Activated T-cell treated with anti-CD3 and anti-CD28 coated beads for 1 hour (primary cell): ENCODE results near the gene NSG1.
"Not testable (repeated sequence)": the region's sequence is repeated elsewhere in the genome, so short reads cannot be mapped to it uniquely, and the experiment has no call there.

ENCODE experiments used
- DNase-seq: peaks from one replicate; pipeline ENCODE4 v3.0.0-alpha.2; 2020; ENCODE audit warnings: low read depth

Gene NSG1

GRCh38 chr4:4416981-4417380 is 30.1 kb downstream of the NSG1 start:
- no peak for DNase-seq

DNA sequence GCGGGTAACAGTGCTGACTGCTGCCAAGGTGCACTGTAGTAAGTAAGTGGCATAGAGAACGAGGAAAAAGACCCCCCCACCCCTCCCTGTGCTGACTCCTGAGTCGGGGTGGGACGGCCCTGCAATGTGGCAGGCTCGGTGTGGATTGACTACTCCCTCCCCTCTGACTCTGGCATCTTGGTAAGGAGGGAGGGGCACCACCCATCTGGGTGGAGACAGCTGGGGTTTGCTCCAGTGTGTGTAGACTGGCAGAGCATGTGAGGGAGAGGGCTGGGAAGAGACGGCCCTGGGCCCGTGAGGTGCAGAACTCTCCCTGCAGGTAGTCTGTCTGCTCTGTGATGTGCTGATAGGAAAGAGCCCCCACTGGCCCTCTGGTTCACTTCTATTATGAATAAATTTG is 31.0 kb downstream of the NSG1 start:
- DNase-seq = no peak

GRCh38 chr4:4418676-4419390 is 31.9 kb downstream of the NSG1 start:
- DNase-seq = no peak

GRCh38 chr4:4419896-4420295 is 33.0 kb downstream of the NSG1 start:
- DNase-seq = no peak

DNA sequence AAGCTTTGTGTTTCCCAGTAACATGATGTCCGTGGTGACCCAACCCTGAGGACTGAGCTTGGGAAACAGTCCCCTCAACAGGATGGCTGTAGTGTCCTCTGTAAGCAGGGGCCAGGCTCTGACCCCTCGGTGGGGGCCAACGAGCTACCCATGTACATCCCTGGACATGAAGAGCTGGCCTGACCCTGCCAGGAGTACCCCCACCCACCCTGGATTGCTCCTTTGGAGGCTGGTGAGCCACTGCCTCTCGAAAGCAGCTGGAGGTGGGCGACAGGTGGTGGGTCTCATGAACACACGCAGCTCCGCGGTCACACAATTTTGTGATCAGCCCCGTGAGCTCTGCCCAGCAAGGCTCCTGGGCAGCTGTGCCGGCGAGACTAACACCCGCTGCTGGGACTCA is 33.5 kb downstream of the NSG1 start:
- DNase-seq = no peak

GRCh38 chr4:4421356-4421755 is 34.5 kb downstream of the NSG1 start:
- no peak for DNase-seq

DNA sequence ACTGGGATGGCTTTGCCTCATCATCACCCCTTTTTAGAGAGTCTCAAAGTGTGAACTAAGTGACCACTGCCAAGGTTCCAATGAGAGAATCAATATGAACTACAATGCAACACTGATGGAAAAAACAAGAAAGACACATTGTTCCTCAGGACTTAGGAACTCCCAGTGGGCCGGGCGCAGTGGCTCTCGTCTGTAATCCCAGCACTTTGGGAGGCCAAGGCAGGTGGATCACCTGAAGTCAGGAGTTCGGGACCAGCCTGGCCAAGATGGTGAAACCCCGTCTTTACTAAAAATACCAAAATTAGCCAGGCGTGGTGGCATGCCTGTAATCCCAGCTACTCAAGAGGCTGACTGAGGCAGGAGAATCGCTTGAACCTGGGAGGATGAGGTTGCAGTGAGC is 35.2 kb downstream of the NSG1 start:
- not testable (repeated sequence) for DNase-seq

GRCh38 chr4:4422856-4423499 is 36.1 kb downstream of the NSG1 start:
- no peak for DNase-seq

DNA sequence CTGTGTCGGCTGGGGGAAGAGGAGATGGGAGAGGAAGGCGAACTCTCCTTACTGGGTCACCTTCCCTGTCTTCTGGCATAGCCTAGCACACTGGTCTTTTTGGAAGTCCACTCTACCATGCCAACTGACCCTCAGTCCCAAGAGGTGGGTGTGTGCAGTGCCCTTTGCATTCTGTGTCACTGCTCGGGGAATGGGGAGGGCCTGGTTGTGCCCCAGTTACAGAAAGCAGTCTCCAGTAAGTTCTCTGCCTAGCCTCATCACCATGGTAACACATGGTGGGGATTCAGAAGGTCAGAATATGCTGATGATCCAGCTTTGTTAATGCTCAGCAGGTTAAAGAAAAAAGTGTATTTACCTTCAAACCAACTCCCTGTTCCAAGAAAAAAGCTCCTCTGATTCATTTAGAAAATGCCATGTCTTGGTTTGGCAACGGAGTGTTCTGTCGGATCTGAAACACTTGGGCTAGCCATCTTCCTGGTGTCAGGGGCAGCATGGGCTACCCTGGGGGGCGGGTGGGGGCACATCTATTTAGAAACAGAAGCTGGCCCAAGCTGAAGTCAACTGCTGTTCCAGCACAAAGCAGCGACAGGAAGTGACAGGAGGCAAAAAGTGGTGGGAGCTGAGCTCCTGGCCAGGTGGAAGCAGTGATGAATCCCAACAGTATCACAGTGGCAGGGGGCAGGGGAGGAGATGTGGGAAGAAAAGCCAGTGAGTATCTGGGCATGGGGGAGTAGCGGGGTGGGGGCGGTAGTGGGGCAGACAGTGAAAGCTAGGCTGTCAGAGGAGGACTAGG is 37.0 kb downstream of the NSG1 start:
- no peak for DNase-seq

- no peak for DNase-seq
These were observed 37.7 kb downstream of the NSG1 start for GRCh38 chr4:4424499-4425115.

- no peak for DNase-seq
These were observed 38.3 kb downstream of the NSG1 start for GRCh38 chr4:4425119-4425690.

- DNase-seq = no peak
These were observed 38.8 kb downstream of the NSG1 start for GRCh38 chr4:4425696-4426095.

DNA sequence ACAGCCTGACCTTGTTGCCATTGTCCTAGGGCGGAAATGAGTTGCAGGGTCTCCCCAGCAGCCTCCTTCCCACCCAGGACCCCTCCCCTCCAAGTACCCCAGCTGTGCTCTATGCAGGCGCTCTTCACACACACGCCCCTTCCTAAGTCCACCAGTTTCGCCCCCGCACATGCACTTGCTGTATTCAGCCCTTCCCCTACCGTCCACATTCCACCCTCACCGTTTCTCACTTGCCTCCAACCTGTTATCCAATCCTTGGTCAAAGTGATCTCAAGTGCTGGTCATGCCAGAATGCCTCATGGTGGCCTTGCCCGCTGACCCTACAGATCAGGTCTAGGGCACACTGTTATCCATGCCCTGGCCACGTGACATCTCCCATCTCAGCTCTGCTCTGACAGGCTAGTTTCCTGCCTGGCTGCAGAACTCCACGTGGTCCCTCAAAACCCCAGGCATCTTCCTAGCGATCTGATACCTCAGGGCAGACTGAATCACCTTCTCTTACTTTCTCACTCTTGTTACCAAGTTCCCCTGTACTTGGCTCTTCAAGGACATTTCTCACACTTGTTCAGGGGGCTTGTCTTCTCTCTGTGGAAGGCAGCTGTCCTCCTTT is 39.7 kb downstream of the NSG1 start:
- DNase-seq = no peak

DNA sequence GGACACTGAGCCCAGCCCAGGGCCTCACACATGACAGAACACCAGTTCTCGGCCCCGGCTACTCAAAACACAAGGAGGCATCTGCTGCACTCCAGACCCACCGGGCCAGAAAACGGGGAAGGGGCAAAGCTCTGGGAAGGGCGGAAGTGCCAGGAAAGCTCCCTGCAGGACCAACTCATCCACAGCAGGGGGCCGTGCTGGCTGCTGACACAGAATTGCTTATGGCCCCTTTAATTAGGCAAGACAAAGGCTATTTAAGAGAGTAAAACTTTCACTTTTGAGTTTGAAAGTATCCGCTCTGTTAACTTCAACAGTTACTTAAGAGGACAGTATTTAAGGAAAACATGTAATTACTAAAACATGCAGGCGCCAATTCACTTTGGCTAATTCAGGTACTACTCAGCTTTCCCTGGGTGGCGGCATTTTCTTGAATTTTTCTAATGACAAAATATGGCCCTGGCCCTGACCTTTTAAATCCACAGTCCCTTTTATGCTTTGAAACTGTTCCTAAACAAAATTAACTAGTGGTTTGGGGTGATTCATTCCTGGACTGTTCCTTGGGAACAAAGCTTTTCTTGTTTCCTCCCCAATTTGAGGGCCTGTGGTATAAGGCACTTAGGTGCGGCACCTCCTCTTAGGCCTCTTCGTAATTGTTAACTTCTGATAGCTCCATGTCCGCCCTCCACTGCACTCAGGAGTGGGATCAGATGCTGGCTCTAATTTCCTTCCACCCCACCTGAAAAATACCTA is 40.4 kb downstream of the NSG1 start:
- no peak for DNase-seq

- no peak for DNase-seq
These were observed 41.0 kb downstream of the NSG1 start for GRCh38 chr4:4427886-4428285.

GRCh38 chr4:4428966-4429875 is 42.3 kb downstream of the NSG1 start:
- no peak for DNase-seq

DNA sequence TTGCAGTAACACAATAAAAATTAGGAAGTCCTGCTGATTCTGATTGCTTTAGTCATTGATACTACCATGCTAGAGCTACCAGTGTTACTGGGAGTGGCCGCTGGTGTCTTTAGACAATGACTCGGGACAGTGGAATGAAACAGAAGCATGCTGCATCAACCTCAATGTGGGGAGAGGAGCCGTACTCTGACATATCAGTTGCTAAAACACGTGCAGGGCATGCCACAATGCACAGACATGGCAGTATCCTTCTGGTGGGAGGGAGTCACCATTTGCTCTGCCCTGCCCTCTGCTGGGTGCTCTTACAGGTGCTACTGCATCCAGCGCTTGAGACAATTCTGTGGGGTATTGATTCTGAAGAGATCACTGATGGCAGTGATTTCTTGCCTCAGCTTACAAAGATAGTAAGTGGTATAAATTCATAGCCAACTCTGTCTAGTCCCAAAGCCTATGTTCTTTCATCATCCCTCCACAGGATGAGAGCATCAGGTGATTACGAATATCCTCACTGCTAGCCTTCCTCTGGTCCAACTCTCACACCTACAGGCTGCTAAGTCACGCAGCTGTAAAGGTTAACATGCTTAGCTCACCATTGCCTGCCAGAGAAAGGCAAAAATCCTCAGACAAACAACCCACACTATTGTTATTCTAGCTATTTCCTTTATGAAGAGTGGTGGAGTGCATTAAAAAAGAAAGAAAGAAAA is 43.7 kb downstream of the NSG1 start:
- DNase-seq = peak; percentile 39

DNA sequence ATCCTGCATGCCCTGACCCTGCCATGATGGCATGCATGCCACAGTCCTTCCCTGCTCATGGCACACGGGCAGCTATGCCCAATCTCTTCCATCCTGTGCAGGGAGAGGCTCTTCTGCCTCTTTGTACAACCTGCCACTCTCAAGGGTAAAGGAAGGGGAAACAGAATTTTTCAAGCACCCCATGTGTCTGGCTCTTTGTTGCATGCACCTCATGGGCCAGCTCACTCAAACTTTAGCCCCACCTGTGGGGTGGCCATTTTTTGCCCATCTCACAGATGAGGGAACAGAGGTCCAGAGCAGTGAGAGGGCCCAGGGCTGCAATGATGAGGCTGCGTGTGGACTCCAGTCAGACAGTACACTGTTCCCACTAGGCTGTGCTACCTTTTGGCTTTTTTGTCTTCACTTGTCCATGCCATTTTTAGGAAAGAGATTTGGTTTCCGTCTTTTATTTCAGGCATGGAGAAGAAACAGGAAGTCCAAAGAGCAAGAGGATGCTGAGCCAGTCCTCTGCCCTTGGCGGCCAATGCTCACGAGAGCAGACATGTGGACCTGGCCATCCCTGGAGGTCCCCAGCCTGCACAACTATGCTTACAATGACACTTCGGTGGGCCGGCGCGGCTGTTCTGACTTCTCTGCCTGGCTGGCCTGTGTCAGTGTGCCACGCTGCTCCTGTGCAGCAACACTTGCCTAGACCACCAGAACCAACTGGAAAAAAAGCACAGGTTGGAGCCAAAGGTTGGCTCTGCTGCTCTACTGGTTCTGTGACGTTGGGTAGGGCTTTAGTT is 45.6 kb downstream of the NSG1 start:
- DNase-seq = no peak

DNA sequence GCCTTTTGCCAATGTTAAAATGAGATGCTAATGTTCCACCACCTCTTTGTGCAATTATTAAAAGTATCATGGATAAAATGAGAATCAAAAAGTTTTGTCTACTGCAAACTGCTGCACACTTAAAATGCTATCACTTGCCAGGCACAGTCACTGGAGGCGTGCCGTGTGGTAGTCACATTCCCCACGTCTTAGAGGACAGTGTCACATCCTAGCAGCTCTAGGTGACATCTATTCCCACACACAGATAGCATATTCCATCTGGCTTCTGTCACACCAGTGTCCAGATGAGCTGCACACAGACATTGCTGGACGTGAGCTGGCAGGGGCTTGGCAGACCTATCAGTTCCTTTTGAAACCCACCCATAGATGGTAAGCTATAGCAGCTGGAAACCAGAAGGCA is 47.0 kb downstream of the NSG1 start:
- no peak for DNase-seq
